ENCODE measurements around the gene AP2S1.

Gene AP2S1

GRCh38 chr19:46840498-46840942 is 10.1 kb downstream of the AP2S1 start:
- no peak overlapping the region for H3K4me3 ChIP-seq (ENCODE audit: low read depth, low read length)
- TF ChIP-seq POLR2A (IDR thresholded peaks at IDR 0.05; ENCODE audit: extremely low read depth, insufficient read length) (no peak), CTCF (IDR thresholded peaks at IDR 0.05; ENCODE audit: low read depth, low read length) (peak; percentile 100), MYC (IDR thresholded peaks at IDR 0.05; ENCODE audit: low read depth, low read length) (peak; percentile 52; the same call in 1 of the 2 replicates), MAX (IDR thresholded peaks at IDR 0.05; ENCODE audit: low read depth, low read length) (peak; percentile 79)
- peak; percentile 92 for DNase-seq (ENCODE audit: low read depth)

- no peak for TF ChIP-seq MAX (IDR thresholded peaks at IDR 0.05; ENCODE audit: low read depth, low read length)
- H3K4me3 ChIP-seq (ENCODE audit: low read depth, low read length): no peak overlapping the region
- DNase-seq (ENCODE audit: low read depth): no peak
Measured at GRCh38 chr19:46839752-46840497, 10.7 kb downstream of the AP2S1 start.

- no peak for DNase-seq (ENCODE audit: low read depth)
- H3K4me3 ChIP-seq (ENCODE audit: low read depth, low read length): no peak overlapping the region
- TF ChIP-seq POLR2A (IDR thresholded peaks at IDR 0.05; ENCODE audit: extremely low read depth, insufficient read length) (no peak), MAX (IDR thresholded peaks at IDR 0.05; ENCODE audit: low read depth, low read length) (no peak), CTCF (IDR thresholded peaks at IDR 0.05; ENCODE audit: low read depth, low read length) (no peak), MYC (IDR thresholded peaks at IDR 0.05; ENCODE audit: low read depth, low read length) (no peak)
Measured at GRCh38 chr19:46838160-46838559, 12.5 kb downstream of the AP2S1 start.

GRCh38 chr19:46834984-46835383 is 15.7 kb downstream of the AP2S1 start:
- no peak overlapping the region for H3K4me3 ChIP-seq (ENCODE audit: low read depth, low read length)
- TF ChIP-seq MAX (IDR thresholded peaks at IDR 0.05; ENCODE audit: low read depth, low read length) (no peak), POLR2A (IDR thresholded peaks at IDR 0.05; ENCODE audit: extremely low read depth, insufficient read length) (no peak), MYC (IDR thresholded peaks at IDR 0.05; ENCODE audit: low read depth, low read length) (no peak), CTCF (IDR thresholded peaks at IDR 0.05; ENCODE audit: low read depth, low read length) (no peak)
- no peak for DNase-seq (ENCODE audit: low read depth)

- no peak overlapping the region for H3K4me3 ChIP-seq (ENCODE audit: low read depth, low read length)
- DNase-seq (ENCODE audit: low read depth): no peak
- TF ChIP-seq MAX (IDR thresholded peaks at IDR 0.05; ENCODE audit: low read depth, low read length) (no peak), MYC (IDR thresholded peaks at IDR 0.05; ENCODE audit: low read depth, low read length) (no peak), CTCF (IDR thresholded peaks at IDR 0.05; ENCODE audit: low read depth, low read length) (no peak), POLR2A (IDR thresholded peaks at IDR 0.05; ENCODE audit: extremely low read depth, insufficient read length) (no peak)
Measured at GRCh38 chr19:46834121-46834520, 16.5 kb downstream of the AP2S1 start.

GRCh38 chr19:46830864-46831263 is 19.8 kb downstream of the AP2S1 start:
- TF ChIP-seq MAX (IDR thresholded peaks at IDR 0.05; ENCODE audit: low read depth, low read length): no peak
- no peak for TF ChIP-seq CTCF (IDR thresholded peaks at IDR 0.05; ENCODE audit: low read depth, low read length)
- TF ChIP-seq MYC (IDR thresholded peaks at IDR 0.05; ENCODE audit: low read depth, low read length): no peak
- no peak for TF ChIP-seq POLR2A (IDR thresholded peaks at IDR 0.05; ENCODE audit: extremely low read depth, insufficient read length)
- no peak for DNase-seq (ENCODE audit: low read depth)
- no peak overlapping the region for H3K4me3 ChIP-seq (ENCODE audit: low read depth, low read length)

All from NB4 (cell line).